HG03196 (cell line): Measurements from ENCODE around the gene ABCB1.

Experiments used
- ATAC-seq: cut with Tn5 transposase; IDR thresholded peaks from one replicate; pipeline ENCODE4 v1.9.1; 2021; ENCODE audit not compliant: unreplicated experiment

Gene ABCB1

GRCh38 chr7:87600130-87601124, at the start of gene ABCB1:
Gene ABCB1, minus strand, starts transcription at chr7:87600884. Its CDS starts 700 bp downstream, at chr7:87600184.
- ATAC-seq = peak; percentile 57

DNA sequence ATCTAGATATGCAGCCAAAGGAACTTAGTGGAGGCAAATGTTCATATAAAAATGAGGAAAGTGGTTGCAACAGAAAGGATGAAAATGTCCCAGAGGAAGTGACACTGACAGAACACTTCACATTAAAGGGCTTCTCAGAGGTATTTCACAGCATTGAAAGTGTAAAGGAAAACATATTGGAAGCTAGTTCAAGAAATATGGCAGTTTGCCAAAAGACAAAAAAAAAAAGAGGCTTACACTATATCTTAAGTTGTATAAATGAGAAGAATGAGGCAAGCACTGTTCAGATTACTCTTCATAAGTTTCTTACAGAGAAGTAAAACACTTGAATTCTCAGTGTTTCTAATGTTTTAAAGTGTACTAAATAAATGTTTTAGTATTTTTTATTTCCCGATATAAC, 47.6 kb upstream of the ABCB1 start:
- no peak for ATAC-seq

DNA sequence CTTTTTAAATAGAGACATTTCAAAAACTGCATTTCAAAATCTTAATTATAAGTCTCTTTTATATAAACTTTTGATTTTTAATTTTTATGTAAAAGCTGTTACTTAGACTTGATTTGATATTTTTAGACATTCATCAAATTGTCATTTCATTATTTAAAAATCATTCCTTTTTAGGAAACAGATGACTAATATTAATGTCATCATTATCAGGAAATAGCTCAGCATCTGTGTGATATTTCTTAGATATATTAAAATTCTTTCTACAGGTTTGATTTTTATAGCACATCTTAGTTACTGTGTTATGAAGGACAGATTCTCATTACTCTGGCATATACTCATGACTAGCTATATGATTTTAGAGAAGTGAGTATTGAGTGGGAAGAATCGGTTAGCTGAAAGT, 44.8 kb upstream of the ABCB1 start:
- no peak for ATAC-seq

DNA sequence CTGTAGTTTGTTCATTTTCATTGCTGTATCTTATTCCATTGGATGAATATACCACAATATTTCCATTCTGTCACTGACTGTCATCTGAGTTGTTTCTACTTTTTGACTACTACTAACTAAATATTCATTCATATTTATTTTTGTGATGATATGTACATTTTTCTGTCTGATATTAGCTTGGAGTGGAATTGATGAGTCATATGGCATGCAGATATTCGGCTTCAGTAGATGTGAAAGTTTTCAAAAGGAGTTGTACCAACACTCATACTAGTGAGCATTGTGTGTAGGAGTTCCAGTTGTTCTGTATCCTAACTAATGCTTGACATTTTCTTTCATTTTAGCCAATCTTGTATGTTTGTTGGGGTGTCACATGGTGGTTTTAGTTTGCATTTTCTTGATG, 35.2 kb upstream of the ABCB1 start:
- ATAC-seq = no peak

GRCh38 chr7:87628780-87629569, 28.3 kb upstream of the ABCB1 start:
- ATAC-seq = no peak

GRCh38 chr7:87627634-87627994, 26.9 kb upstream of the ABCB1 start:
- peak; percentile 10 for ATAC-seq

- no peak for ATAC-seq
Measured at GRCh38 chr7:87625101-87625500, 24.4 kb upstream of the ABCB1 start.

GRCh38 chr7:87624628-87625027, 23.9 kb upstream of the ABCB1 start:
- ATAC-seq = no peak

DNA sequence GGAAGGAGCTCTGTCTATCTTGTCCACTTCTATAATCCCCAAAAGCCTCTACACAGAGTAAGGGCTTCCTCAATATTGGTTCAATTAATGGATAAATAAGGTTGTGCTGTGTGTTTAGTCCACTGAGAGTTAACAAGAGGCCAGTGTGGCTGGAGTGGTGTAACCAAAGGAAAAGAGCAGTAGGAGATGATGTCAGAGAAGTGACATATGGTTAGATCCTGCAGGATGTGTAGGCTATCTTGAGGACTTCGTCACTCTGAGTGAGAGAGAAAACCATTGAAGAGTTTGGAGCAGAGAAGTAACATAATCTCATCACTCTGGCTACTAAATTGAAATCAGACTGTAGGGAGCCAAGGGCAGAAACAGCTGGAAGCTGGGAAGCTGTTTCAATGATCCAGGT, 14.5 kb upstream of the ABCB1 start:
- no peak for ATAC-seq

DNA sequence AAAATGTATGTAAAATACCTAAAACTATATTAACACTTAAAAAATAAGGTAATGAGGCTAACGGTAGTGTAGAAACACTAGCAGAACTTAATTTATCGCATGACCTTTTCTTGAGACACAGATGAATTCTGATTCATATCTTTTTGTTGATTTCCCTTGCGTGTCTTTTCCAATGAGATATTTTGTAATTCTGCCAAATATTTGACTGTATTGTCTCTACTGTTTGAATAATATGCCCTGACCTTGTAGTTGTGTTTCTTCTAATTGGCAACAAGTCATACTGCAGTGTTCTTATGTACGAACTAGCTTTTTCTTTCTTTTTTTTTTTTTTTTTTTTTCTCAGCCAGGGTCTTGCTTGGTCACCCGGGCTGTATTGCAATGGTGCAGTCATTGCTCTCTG, 9.2 kb upstream of the ABCB1 start:
- no peak for ATAC-seq

DNA sequence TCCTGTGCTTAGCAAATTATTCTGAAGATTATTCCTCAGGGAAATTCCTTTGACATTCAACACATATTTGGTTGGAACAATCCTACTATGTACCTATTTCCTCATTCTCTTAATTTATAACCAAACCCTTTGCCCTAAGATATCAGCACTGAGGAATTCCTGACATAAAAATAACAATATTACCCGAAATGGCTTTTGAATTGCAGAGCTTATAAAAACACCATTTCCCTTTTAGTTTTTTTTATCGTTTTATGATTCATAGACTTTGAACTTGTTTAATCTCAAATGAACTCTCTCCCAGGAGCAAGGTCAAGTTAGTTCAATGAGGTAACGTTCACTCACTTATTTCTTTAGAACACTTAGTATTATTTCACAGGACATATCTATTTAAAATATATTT, 7.7 kb upstream of the ABCB1 start:
- ATAC-seq = no peak

DNA sequence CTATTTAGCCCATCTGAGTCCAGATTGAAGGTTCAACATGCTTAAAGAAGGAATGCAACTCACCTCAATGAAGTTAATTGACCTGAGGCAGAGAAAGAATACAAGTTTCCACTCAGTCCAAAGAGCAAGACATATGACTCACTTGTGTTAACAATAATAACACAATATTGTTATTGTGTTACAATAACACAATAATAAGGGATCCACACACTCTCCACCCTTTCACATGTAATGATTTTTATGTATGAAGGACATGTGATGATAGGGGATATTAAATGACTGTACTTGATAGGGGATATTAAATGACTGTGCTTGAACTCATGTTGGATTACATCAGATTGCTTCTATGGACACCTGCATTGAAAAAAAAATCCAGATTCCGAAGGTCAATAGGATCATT, 3.6 kb upstream of the ABCB1 start:
- ATAC-seq = no peak

DNA sequence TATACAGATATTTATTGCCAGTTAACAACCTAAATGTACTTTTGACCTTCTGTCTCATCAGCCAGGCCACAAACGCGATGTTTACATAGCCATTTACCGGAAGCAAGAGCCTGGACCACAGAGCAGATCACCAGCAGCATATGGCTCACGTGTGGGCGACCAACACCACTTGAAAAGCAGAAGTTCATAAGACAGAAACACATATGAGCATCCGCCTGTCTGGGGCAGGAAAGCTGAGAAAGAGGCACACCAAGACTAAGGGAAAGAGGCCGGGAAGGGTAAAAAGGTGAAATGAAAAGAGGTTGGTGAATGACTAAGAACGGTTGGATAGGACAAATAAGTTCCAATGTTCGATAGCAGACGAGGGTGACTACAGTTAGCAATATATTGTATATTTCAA, 1.3 kb downstream of the ABCB1 start:
- peak; percentile 96 for ATAC-seq

- no peak for ATAC-seq
Measured at GRCh38 chr7:87598234-87599009, 2.3 kb downstream of the ABCB1 start.

GRCh38 chr7:87596696-87597095, 4.0 kb downstream of the ABCB1 start:
- no peak for ATAC-seq

- no peak for ATAC-seq
Measured at GRCh38 chr7:87596136-87596535, 4.5 kb downstream of the ABCB1 start.

DNA sequence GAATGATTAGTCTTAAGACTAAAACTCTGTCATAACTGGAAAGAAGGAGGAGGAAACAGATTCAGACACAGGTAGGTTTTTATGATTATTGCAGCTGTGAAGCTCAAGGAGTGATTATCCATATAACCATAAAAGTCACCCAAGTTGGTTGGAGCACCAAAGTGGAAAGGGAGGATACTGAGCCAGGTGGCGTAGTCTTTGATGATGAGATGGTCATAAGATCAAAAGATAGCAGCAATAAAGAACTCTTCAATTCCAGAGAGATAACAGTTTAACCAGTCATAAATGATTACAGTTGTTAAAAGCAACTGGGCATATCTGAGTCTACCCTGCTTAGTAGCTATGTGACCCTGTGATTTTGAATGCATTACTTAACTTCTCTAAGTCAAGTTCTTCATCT, 8.4 kb downstream of the ABCB1 start:
- ATAC-seq = no peak

DNA sequence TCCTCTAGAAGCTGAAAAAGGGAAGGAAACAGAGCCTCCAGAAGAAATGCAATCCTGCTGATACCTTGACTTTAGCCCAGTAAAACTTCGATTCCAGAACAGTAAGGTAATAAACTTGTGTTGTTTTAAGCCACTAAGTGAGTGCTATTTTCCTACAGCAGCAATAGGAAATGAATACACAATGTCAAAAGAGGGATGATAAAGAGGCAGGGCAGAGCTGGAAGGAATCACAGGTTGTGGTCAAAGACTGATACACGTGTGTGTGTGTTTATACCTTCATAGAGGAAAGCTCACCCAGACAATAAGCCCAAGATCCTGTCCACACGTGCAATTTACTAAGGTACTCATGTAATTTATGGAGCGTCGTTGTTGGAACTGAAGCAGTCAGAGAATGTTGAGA, 9.5 kb downstream of the ABCB1 start:
- no peak for ATAC-seq

DNA sequence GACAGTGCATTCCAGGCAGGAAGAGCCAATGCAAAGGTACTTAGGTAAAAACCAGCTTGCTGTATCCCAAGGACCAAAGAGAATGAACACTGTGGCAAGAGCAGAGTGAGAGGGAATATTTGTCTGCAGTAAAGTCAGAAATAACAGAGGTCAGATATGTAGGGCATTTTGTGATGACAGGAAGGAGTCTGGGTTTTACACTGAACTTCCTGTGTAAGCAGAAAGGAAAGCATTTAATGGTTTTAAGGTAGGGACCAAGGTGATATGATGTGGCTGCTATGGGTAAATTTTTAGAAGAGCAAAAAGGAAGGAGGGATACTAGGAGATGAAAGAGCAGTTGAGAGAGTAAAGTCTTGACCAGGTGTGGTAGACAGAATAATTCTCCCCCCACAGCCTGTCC, 10.1 kb downstream of the ABCB1 start:
- ATAC-seq = no peak

DNA sequence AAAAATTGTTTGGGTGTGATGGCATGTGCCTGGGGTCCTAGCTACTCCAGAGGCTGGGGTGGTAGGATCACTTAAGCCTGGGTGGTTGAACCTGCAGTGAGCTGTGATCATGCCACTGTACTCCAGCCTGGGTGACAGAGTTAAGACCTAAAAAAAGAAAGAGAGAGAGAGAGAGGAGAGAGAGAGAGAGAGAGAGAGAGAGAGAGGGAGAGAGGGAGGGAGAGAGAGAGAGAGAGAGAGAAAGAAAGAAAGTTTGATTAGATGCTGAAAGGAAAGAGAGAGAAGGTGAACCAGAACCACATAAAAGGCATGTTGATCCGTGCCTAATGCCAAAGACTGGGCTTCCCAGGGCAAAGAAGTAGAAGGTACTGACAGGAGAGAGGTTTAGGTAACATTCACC, 11.1 kb downstream of the ABCB1 start:
- ATAC-seq = no peak

DNA sequence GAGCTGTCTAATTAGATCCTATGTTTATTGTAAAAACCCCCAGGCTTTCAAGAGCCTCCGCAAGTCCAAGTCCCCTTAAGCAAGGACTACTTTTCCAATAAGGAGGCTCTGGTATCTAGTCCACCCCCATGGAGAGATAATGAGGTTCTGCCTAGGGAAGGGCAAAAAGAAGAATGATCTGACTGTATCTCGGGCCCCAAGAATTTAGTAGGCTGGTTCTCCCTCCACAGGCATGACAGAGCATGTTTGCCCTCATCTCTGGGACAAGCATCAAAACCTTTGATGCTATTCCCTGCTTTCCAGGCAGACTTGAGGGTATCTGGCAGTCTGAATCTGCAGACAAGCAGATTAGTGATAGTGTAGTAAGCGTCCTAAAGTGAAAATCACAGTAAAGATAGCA, 19.0 kb downstream of the ABCB1 start:
- no peak for ATAC-seq
